Stimulated activated CD4-positive, alpha-beta T cell treated with anti-CD3 and anti-CD28 coated beads, Interleukin-2, amount 100 ng/mL, for 48 hours (primary cell): Measurements from ENCODE around the gene PRPF19.

ENCODE experiments used
- DNase-seq, 2 donors: peaks; one replicate each; pipeline ENCODE4 v3.0.0-alpha.2; 2020

The PRPF19 gene

GRCh38 chr11:60937144-60937527, 30.8 kb upstream of the PRPF19 start:
- no peak for DNase-seq

DNA sequence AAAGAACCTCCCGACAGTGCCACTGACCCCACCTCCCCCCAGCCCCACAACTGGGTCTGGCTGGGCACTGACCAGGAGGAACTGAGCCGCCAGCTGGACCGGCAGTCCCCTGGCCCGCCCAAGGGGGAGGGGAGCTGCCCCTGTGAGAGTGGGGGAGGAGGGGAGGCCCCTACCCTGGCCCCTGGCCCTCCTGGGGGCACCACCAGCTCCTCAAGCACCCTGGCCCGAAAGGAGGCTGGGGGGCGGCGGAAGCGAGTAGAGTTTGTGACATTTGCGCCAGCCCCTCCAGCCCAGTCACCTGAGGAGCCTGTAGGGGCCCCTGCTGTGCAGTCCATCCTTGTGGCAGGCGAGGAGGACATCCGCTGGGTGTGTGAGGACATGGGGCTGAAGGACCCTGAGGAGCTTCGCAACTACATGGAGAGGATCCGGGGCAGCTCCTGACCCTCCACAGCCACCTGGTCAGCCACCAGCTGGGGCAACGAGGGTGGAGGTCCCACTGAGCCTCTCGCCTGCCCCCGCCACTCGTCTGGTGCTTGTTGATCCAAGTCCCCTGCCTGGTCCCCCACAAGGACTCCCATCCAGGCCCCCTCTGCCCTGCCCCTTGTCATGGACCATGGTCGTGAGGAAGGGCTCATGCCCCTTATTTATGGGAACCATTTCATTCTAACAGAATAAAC, 30.2 kb upstream of the PRPF19 start:
- no peak for DNase-seq

DNA sequence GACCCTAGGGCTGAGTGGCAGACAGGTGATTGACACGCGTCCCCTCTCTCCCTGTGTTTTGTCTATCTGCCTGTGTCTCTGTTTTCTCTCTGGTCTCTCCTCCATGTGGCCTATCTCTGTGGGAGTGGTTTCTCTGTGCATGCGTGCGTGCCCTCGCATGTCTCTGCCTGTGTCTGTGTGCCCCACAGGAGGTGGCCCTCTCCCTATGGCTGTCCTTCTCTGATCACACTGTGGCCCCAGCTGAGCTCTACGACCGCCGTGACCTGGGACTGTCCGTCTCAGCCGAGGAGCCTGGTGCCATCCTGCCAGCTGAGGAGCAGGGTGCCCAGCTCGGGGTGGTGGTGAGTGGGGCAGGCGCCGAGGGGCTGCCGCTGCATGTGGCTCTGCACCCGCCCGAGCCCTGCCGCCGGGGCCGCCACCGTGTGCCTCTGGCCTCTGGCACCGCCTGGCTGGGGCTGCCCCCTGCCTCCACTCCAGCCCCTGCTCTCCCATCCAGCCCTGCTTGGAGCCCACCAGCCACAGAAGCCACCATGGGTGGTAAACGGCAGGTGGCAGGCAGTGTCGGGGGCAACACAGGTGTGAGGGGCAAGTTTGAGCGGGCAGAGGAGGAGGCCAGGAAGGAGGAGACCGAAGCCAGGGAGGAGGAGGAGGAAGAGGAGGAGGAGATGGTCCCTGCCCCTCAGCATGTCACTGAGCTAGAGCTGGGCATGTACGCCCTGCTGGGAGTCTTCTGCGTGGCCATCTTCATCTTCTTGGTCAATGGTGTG, 29.5 kb upstream of the PRPF19 start:
- DNase-seq, result no peak

- no peak for DNase-seq
Observed at GRCh38 chr11:60934790-60935605, 28.6 kb upstream of the PRPF19 start.

DNA sequence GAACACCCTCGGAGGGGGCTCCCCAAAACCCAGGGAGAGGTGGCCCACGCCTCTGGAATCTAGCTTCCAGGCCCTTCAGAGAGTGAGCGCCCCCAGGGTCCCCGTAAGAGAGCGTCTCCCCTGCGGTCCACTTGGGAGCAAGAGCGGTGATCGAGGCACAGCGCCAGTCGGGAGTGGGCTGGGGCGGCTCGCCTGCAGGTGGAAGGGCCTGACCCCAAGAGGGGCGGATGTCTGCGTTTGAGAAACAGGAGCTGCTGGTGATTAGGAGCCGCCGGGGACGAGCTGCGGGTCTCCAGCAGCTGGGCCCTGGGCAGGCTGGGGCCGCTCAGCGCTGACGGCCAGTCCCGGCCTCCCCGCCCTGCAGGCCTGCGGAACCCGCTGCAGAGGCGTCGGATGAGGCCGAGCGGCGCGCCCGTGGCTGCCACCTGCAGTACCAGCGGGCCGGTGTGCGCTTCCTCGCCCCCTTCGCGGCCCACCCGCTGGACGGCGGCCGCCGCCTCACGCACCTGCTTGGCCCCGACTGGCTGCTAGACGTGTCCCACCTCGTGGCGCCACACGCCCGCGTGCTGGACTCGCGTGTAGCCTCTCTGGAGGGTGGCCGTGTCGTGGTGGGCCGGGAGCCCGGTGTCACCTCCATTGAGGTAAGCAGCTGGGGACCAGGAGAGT, 27.9 kb upstream of the PRPF19 start:
- DNase-seq, result no peak

DNA sequence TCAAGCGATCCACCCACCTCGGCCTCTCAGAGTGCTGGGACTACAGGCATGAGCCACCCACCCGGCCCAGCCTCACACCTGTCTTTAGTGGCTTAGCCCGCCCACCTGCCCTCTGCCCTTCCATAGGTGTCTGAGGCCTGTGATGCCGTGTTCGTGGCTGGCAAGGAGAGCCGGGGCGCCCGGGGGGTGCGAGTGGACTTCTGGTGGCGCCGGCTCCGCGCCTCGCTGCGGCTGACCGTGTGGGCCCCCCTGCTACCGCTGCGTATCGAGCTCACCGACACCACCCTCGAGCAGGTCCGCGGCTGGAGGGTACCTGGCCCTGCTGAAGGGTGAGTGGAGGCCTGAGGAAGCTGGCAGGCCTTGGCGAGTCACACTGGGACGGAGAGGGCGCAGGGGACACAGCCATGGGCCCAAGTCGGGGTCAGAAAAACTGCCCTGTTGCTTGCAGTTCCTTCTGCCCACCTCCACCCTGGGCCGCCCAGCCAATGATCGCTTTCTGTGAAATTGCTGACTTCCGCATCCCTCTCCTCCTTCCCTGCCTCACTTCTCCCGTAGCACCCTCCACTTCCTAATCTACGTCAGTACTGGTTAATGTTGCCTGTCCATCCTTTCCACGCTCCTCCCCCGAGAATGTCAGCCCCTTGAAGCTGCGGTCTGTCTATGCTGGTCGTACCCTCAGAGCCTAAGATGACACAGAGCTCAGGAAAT, 27.2 kb upstream of the PRPF19 start:
- DNase-seq, result no peak

GRCh38 chr11:60932605-60933356, 26.4 kb upstream of the PRPF19 start:
- no peak for DNase-seq

DNA sequence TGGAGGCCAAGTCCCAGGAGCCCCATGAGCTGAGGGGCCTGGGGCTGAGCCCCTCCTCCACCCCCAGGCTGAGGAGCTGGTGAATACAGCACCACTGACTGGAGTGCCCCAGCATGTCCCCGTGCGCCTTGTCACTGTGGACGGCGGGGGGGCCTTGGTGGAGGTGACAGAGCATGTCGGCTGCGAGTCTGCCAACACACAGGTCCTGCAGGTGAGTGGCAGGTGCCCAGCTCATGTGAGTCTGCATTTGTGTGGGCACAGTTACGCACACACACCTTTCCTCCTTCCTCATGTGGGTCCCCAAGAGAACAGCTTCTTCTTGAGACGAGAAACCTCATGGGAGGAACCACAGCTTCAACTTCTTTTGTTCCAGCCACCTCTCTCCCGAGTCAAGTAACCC, 25.5 kb upstream of the PRPF19 start:
- no peak for DNase-seq

- no peak for DNase-seq
Observed at GRCh38 chr11:60930394-60930793, 24.0 kb upstream of the PRPF19 start.

- DNase-seq, result no peak
Observed at GRCh38 chr11:60929764-60930163, 23.4 kb upstream of the PRPF19 start.

DNA sequence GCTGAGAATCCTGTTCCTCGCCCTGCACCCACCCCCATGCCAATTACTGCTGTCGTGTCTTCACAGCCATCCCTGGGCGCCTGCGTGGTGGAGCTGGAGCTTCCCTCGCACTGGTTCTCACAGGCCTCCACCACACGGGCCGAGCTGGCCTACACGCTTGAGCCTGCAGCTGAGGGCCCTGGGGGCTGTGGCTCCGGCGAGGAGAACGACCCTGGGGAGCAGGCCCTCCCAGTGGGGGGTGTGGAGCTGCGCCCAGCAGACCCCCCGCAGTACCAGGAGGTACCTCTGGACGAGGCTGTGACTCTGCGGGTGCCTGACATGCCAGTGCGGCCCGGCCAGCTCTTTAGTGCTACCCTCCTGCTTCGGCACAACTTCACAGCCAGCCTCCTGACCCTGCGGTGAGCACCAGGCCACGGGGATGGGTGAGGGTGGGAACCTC, 22.2 kb upstream of the PRPF19 start:
- DNase-seq, result no peak

GRCh38 chr11:60927600-60927999, 21.2 kb upstream of the PRPF19 start:
- DNase-seq, result no peak

DNA sequence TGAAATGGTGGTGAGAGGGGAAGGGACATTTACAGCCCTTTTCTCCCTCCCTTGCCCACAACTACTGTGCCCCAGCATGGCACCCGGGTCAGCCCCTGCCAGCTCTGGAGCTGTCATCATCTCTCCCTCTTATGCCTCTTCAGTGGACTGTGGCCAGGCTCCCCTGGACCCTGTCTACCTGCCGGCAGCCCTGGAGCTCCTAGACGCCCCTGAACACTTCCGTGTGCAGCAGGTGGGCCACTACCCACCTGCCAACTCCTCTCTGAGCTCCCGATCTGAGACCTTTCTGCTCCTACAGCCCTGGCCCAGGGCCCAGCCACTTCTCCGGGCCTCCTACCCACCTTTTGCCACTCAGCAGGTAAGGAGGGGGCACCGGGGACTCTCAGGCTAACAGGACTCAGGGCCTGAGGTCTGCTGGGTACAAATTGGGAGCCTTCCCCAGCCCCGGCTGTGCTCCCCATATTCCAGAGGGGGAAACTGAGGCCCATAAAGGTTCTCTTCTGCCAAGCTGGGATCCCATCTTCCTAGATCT, 20.7 kb upstream of the PRPF19 start:
- DNase-seq, result no peak

GRCh38 chr11:60926500-60926899, 20.1 kb upstream of the PRPF19 start:
- DNase-seq, result no peak

GRCh38 chr11:60925868-60926267, 19.5 kb upstream of the PRPF19 start:
- DNase-seq, result no peak

DNA sequence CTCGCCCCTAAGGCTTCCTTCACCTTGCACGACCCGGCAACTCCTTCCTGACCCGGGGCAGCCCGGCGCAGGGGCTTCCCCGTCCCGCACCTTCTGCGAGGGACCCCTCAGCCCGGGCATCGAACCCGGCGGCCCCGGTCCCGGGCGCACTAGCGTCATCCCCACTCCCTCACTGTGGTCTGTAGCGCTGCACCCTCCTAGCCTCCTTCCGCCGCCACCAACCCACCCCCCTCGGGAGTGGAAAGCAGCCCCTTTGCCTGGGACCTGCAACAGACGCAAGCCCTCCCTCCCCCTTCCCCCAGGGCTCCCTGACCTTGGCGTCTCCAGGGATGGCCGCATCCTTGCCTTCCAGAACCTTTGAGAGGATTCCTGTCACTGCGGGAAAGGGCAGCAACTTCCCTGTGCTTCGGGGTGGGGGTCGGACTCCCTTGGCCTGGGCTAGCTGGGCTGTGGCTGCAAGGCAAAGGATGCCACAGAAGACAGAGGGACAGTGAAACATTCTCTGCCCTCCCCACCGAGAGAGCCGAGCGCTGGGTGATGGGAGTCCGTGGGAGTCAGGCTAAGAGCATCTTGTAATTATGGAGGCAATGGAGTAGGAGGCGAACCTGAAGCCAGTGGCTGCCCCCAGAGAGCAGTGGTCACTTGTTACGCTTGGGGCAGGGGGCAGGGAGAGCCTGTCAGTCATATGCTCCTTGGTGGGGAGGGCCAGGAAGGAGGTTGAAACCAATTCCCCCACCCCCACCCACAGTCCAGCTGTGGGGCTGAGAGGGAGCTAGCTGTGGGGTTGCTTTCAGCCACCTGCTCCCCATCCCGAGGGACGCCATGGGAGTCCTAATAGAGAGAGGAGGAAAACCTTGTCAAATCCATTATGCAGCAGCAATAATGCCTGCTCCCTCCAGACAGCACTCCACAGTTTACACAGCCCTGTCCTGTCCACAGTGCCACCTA, 18.8 kb upstream of the PRPF19 start:
- no peak for DNase-seq

DNA sequence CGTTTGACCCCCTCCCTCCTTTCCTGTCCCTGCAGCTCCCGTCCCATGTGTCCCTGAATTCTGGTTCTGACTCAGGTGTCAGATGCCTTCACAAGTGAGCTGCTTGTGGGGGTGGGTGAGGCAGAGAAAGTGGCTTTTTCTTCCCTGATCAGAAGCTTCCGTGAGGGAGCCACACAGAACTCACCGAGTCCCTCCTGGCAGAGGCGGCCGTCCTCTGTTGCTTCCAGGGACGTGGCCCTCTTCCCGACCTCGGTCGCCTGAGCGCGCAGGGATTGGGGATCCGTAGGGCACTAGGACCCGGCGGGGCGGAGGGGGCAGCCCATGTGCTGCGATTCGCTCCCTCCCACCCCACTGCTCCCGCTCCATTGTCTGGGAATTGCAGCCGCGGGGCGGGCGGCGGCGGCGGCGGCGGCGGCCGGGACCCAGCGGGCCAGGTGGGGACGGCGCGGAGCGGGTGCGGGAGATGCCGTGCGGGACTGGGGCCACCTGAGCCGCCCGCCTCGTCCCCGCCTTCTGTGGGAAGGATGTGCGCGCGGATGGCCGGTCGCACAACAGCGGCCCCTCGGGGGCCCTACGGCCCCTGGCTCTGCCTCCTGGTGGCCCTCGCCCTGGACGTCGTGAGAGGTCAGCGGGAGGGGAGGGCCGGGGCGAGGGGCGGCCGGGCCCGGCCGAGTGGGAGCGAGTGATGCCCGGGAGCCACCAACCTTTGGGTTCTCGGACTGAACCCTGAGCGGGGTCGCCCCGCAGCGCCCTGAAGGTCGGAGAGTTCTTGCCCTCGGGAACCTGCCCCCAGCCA, 17.9 kb upstream of the PRPF19 start, which contains the start of gene TMEM132A:
TMEM132A (plus strand) TSS at position 351 of the 796 bp plus-strand sequence; CDS start at position 525, 174 bp downstream.
- DNase-seq, result no peak

- no peak for DNase-seq
Observed at GRCh38 chr11:60923800-60924109, 17.4 kb upstream of the PRPF19 start.

DNA sequence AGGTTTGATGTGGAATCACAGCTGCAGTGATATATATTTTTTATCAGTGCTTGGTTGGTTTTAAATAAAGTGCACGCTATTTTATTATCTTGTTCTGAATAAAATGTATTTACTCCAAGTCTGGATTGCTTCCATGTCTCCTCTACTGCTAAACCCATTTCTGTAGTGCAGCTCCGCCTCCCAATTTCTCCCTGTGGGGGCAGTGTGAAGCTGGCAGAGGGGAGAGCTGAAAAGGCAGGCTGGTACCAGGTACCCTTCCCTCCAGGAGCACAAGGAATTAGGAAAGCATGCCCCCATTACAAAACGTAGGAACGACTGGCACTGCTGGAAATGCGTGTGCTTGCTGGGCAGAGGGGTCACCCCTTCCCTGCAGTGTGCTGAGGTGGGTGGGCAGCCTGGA, 16.9 kb upstream of the PRPF19 start:
- DNase-seq, result no peak
